Activated CD4-positive, alpha-beta T cell treated with anti-CD3 and anti-CD28 coated beads, Interleukin-2, amount 50 U/mL, for 48 hours (primary cell): ENCODE results near the gene GALNT11.
A peak's percentile ranks its signal among the peaks of the same experiment; 100 is the strongest.
"Not testable (repeated sequence)": the region's sequence is repeated elsewhere in the genome, so short reads cannot be mapped to it uniquely, and the experiment has no call there.

ENCODE experiments used
- DNase-seq, 2 experiments: peaks; one replicate each; pipeline ENCODE4 v3.0.0-alpha.2; 2020

Gene GALNT11

GRCh38 chr7:152076324-152076821, 50.9 kb downstream of the GALNT11 start:
- peak; percentile 6 to 31 for DNase-seq

GRCh38 chr7:152076940-152077933, 51.8 kb downstream of the GALNT11 start:
- DNase-seq = no peak

GRCh38 chr7:152078025-152078424, 52.6 kb downstream of the GALNT11 start:
- DNase-seq = no peak

GRCh38 chr7:152078786-152079185, 53.3 kb downstream of the GALNT11 start:
- DNase-seq = no peak

DNA sequence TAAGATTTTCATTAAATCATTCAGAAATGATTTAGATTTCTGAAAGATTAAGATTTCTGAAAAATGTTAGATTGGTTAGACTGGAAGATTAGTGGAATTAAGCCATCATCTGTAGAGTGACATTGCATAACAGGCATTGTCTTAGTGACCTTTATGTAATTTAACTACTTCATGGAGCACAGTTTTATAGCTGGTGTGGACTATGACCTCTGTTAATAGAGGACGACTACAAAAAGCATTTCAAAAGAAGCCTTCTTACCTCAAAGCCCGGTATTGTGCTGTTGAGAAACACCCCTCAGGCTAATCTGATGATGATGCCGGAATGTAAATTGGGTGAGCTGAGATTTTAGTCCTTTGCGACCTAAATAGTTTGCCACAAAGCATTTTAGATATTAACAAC, 55.6 kb downstream of the GALNT11 start:
- no peak for DNase-seq

DNA sequence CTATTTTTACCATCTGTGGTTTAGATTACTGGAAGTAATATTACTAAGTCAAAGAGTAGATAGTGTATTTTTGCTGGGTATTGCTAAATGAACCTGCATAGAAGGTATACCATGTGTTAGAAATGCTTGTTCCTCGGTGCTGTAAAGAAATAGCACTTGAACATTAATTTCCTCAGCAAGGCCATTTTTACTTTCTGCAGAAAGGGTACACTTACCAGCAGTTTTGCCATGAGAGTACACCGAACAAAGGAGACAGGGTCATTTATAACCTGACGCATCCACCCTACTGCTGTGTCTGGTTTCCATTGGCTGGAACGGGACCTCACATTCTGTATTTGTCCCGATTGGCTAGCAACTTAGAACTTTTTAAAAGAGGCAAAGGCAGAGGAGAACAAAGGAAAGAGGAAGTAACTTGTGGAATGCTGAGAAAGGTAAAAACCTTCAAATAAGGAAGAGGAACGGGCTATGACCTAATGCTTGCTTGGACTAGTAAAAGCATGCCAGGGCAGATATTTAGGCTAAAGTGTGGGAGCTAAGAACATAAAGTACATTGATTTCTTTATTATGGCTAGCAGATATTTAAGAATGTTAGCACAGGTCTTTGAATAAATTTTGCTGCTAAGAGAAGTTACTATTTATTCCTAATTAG, 56.7 kb downstream of the GALNT11 start:
- not testable (repeated sequence) for DNase-seq

- DNase-seq = no peak
Observed at GRCh38 chr7:152085131-152085530, 59.7 kb downstream of the GALNT11 start.

DNA sequence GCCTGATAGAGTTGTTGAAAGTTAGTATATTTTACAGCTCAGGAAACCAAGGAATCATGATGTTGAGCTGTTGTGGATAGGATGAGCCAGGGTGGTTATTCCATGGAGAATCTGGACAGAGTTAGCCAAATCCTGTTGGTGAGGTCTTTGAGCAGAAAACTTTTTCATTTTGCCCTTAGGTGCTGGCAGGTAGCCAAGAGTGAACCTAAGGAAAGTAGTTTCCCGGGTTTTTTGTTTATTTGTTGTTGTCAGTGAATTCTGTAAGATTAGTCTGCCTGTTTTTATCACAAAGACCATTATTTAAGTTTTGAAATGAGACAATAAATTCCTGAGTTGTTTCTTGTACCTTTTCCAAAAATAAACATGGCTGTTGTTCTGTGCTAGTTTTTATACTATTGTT, 61.0 kb downstream of the GALNT11 start:
- no peak for DNase-seq

DNA sequence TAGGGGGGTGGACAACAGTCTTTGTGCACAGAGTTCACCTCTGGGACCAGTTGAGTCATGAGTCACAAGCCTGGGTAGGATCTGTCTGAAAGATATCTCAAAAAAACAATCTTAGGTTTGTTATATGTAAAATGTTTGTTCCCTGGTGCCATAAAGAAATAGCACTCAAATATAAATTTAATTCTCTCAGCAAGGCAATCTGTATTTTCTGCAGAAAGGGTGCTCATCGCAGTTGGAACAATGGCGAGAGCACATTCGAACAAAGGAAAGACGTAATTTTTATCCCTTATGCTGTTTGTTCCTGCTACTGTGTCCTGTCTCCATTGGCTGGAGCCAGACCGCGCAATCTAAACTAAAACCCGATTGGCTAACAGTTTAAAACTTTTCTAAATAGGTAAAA, 63.7 kb downstream of the GALNT11 start:
- no peak for DNase-seq

DNA sequence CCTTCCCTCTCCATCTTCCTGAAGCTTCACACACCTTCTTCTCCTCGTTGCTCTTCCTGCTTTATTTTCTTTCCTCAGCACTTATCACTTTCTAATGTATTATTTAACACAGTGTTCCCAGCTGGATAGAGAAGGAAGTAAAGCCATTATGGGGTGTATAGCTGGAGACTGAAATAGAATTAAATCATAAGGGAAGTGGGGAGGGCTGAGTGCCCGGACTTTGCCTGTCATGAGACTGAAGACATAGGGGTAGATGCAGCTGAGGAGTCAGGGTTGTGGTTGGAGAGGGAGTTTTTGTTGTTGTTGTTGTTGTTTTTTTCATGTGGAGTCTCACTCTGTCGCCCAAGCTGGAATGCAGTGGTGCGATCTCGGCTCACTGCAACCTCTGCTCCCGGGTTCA, 65.3 kb downstream of the GALNT11 start:
- no peak for DNase-seq

DNA sequence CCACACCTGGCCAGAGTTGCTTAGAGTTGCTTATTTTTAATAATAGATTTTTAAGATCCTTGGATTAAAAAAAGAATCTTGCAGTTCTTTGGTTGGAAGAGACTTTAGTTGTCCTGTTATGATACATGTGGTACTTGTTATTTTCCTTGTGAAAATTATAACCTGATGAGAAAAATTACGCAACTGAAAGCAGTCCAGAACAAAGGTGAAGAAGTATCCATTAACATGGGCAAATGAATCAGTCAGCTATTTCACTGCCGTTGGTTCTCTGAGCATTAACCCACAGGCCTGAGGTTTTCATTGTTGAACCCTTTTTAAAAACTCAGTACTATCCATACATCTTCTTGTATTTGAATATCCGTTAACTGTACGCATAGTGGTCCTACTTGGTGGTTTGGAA, 68.2 kb downstream of the GALNT11 start:
- no peak for DNase-seq

GRCh38 chr7:152095771-152096170, 70.3 kb downstream of the GALNT11 start:
- DNase-seq = no peak

GRCh38 chr7:152097330-152097729, 71.9 kb downstream of the GALNT11 start:
- DNase-seq = no peak

- no peak for DNase-seq
Observed at GRCh38 chr7:152103066-152103465, 77.6 kb downstream of the GALNT11 start.

GRCh38 chr7:152103691-152104090, 78.2 kb downstream of the GALNT11 start:
- no peak for DNase-seq

DNA sequence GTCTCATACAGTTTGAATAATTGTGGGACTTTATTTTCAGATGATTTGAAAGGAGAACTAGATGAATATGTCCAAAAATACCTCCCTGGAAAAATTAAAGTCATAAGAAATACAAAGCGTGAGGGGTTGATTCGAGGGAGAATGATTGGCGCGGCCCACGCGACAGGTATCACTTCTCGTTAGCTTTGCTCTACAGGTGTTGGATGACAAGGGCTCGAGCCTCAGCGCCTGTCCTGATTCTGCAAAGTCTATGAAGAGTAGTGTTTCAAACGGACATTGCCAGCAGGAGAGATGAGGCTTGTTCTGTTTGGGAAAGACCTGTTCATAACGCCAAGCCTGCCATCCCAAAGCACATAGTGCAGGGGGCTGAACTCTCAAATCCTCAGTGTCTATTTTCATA, 79.7 kb downstream of the GALNT11 start:
- no peak for DNase-seq

- DNase-seq = no peak
Observed at GRCh38 chr7:152106990-152107389, 81.5 kb downstream of the GALNT11 start.

DNA sequence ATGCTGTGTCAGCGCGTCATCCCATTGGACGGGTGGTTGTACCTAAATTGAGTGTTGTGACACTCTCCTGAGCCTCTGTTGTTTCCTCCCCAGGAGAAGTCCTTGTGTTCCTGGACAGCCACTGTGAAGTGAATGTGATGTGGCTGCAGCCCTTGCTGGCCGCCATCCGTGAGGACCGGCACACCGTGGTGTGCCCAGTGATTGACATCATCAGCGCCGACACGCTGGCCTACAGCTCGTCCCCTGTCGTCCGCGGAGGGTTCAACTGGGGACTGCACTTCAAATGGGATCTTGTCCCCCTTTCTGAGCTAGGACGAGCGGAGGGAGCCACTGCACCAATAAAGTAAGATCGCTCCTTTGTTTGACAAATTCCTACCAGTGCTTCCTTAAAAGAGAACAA, 82.5 kb downstream of the GALNT11 start:
- DNase-seq = no peak

DNA sequence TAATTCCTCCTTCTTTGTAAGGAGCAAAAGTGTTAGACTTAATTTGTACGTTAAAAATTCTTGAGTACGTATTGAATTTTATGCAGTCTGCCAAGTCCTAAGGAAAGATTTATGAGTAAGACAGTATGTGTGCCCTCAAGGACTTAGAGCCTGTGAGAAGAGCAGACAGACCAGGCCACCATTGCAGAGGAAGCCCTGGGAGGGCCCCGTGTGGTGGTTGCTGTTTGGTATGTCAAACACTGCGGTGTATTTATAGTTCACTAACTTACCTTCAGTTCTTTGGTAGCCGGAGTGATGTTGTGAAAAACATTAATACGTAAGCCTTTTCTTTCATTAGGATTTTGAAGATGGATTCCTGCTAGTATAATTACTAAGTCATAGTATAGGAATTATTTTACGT, 82.9 kb downstream of the GALNT11 start:
- DNase-seq = no peak

- no peak for DNase-seq
Observed at GRCh38 chr7:152112829-152113228, 87.4 kb downstream of the GALNT11 start.

DNA sequence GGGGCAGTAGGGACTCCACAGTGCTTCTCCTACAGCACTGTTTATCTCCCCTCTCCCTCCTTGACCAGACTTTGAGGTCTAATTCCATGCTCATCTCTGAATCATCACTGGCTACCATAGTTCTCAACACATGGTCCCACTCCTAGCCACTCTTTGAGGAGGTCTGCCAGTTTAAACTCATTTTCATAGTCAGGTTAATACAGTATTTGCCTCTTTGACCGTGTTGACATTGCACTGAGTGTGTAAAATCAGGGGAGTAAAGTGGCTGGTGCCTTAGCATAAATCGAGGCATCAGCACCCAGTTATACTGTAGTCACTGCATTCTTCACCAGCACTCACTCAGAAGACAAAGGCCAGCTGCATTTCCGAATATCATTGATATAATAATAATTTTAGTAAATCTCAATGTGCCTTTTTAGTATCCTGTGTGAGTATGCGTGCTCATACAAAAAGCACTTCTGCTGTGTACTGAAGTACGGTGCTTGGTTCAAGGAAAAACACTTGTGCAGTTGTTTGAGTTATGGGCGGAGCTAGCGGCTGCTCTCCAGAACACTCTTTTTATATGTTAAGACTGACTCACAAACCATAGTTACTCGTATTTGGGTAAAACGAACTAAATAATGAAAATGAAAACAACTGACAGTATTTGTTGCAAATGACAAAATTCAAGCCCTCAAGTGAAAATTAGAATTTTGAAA, 89.7 kb downstream of the GALNT11 start:
- DNase-seq = no peak

GRCh38 chr7:152117356-152117755, 91.9 kb downstream of the GALNT11 start:
- no peak for DNase-seq

DNA sequence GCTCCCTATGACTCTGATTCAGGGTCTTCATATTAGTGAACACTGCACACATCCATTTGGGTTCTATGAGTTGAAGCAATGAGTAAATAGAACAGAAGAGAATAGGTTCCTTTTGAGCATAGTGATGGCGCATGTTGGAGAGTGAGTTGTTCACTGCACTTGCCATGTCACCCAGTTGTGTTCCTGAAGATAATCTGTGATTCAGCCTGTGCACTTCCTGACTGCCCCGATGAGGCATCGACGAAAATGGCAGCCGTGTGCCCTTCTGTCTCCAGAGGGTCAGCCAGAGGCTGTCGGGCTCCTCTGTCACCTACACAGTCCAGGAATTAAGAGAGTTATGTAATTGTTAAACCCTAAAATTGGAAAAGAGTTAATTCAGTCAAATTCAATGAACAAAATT, 94.7 kb downstream of the GALNT11 start:
- DNase-seq = no peak
